A375 (cell line): Measurements from ENCODE around the gene ANO5. TPM values are rescaled to one million over a fixed set of nuclear protein-coding genes. Genes with fewer than 3 reads are reported as not detected.

Experiments used
- total RNA-seq: library from RNA; depleted of rRNA; stranded (reverse); fragments of >200 nt; shearing (Covaris generic); gene quantifications from 2 replicates; pipeline ENCODE4 v1.2.3, GENCODE V29; 2014; rRNA removed

ANO5 gene
- 0.03 TPM in 1 of 2 replicates, not detected in the other for total RNA-seq

DNA sequence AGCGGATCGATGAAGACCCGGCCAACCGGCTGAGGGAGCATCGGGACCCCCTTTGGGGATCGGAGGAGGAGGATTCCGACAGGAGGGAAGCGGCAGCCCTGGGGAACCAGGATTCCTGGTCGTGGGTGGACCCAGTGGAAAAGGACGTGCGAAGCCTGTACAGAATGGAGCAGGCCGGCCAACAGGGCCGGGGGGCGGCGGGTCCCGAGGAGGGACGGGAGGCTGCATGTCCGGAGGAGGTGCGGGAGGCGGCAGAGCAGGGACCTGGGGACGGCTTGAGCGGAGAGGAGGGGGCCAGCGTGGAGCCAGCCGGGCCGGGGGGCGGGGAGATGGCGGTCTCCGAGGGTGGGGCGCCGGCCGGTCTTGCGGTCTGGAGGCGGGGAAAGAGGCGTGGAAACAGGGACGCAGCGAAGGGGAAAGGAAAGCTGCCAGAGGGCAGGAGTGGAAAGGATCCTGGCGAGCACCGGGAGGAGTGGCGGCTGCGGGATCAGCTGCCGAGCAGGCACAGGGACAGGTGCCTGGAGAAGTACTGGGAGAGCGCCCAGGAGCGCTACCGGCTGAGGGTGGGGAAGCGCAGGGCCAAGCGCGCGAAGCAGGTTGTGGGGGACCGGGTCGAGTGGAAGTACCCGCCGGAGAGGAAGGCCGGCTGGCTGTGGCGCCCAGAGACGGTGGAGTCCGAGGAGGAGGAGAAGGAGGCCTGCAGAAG is at the start of gene ANO5:
TSS of gene ANO5 (plus strand) at position 444 of the 706 bp plus-strand sequence. CDS start 408 bp downstream, outside the sequence.

Other genes with a start within 250 kb of the ANO5 start
- not detected in 2 replicates for gene SLC17A6, start 145.3 kb downstream of the ANO5 start, total RNA-seq